ENCODE data around the gene C1QL4. TPM values are rescaled to one million over a fixed set of nuclear protein-coding genes. Genes with fewer than 3 reads are reported as not detected.

The C1QL4 gene
- total and polyA plus RNA-seq, 2 of the 8 experiments (the other 6 are each of a cell fraction or from before 2014, with no cell fraction given), result 0.28 to 0.63 TPM

GRCh38 chr12:49325606-49326005 is 11.4 kb downstream of the C1QL4 start:
- WGBS, 2 experiments (ENCODE audit: extremely low coverage in 1 of 2, insufficient coverage in 1 of 2, insufficient read length in 1 of 2, insufficient replicate concordance in 2 of 2, low coverage in 1 of 2, low lambda C conversion rate in 2 of 2, missing lambda C conversion rate in 1 of 2), result 91% methylated on average over 6 of the region's 6 CpGs; no CpG with 5 or more reads in 1 of the 2 experiments
- H3K23ac ChIP-seq (ENCODE audit: insufficient read length), result no peak overlapping the region
- no peak overlapping the region for H2BK15ac ChIP-seq (ENCODE audit: low read length)
- H3K4me3 ChIP-seq (ENCODE audit: extremely low read depth in 1 of 4, insufficient read depth in 2 of 4, low read depth in 3 of 4, low read length in 4 of 4), result no peak overlapping the region
- H4K5ac ChIP-seq (ENCODE audit: insufficient read length, low read depth, low read length), result no peak overlapping the region
- H4K8ac ChIP-seq (ENCODE audit: extremely low read depth, insufficient read depth, low read length), result no peak overlapping the region
- no peak overlapping the region for H2AK5ac ChIP-seq (ENCODE audit: low read depth, low read length)
- H3K18ac ChIP-seq (ENCODE audit: extremely low read depth, low read length), result no peak overlapping the region
- no peak for DNase-seq (ENCODE audit: low read depth in 1 of 2, low spot score in 2 of 2)
- H3K14ac ChIP-seq (ENCODE audit: insufficient read length), result no peak overlapping the region
- no peaks in the 10 kb centered on the region; the same call in 1 of the 2 replicates for H3K79me1 ChIP-seq (ENCODE audit: low read depth, low read length)
- no peak overlapping the region for H2BK12ac ChIP-seq (ENCODE audit: low read depth, low read length)
- H3K9me3 ChIP-seq (ENCODE audit: insufficient read depth in 2 of 2, low read depth in 1 of 2, low read length in 1 of 2), result no peaks in the 10 kb centered on the region
- H3K27ac ChIP-seq (ENCODE audit: low read depth, low read length), result no peak overlapping the region
- H2BK120ac ChIP-seq (replicated peaks; ENCODE audit: low read depth, low read length), result no peak overlapping the region
- H3K4ac ChIP-seq (replicated peaks; ENCODE audit: insufficient read length, low read depth, low read length), result no peak overlapping the region
- no peak overlapping the region for H2AFZ ChIP-seq (ENCODE audit: low read length)
- no peak overlapping the region for H3K4me2 ChIP-seq (ENCODE audit: insufficient read depth in 1 of 2, low read depth in 2 of 2, low read length in 2 of 2)
- no peak overlapping the region for H2BK20ac ChIP-seq (ENCODE audit: low read length)
- peaks cover 5 to 34% (median 21%) of the 10 kb centered on the region in 4 experiments; a peak in 7 of 8 replicates for H3K36me3 ChIP-seq (ENCODE audit: control insufficient read depth in 2 of 4, insufficient read depth in 4 of 4, low read length in 3 of 4)
- peaks cover 0 to 4% of the 10 kb centered on the region in 2 experiments for H4K20me1 ChIP-seq (replicated peaks in 1 of 2; ENCODE audit: control insufficient read depth in 1 of 2, insufficient read depth in 2 of 2, low read length in 2 of 2)
- H3K9ac ChIP-seq (replicated peaks in 1 of 4; ENCODE audit: extremely low read depth in 1 of 4, low read depth in 3 of 4, low read length in 3 of 4), result no peak overlapping the region
- ChIA-PET CTCF (ENCODE audit: partially characterized antibody) (interaction anchor here (0.6 to 9.2 kb wide), 8 partner anchors 12 to 258 kb away, joined by 3 to 76 read pairs (median 4); partner anchors contain the start of genes DNAJC22 and PRPH), POLR2A (ENCODE audit: partially characterized antibody) (interaction anchor here (0.7 to 0.9 kb wide), 3 partner anchors 27 to 287 kb away, joined by 3 read pairs; no protein-coding TSS in a partner anchor)
- H3K27me3 ChIP-seq (replicated peaks in 1 of 4; ENCODE audit: control insufficient read depth in 3 of 4, extremely low read depth in 1 of 4, insufficient read depth in 3 of 4, low read length in 3 of 4), result no peaks in the 10 kb centered on the region
- no peak overlapping the region for H2BK5ac ChIP-seq (ENCODE audit: low read depth, low read length)
- no peak for FAIRE-seq
- peaks cover 0 to 6% of the 10 kb centered on the region in 2 experiments; a peak in 1 of 4 replicates for H3K79me2 ChIP-seq (ENCODE audit: control insufficient read depth in 1 of 2, insufficient read depth in 2 of 2, low read length in 2 of 2)
- H3K56ac ChIP-seq (replicated peaks; ENCODE audit: insufficient read length, low read depth, low read length), result no peak overlapping the region
- H3K4me1 ChIP-seq (replicated peaks in 1 of 4; ENCODE audit: control insufficient read depth in 3 of 4, insufficient read depth in 4 of 4, low read length in 3 of 4), result peaks cover 4 to 13% (median 6%) of the 10 kb centered on the region in 4 experiments; a peak in 6 of 7 replicates
- peaks cover 7% of the 10 kb centered on the region; the same call in 1 of the 2 replicates for H3K23me2 ChIP-seq (ENCODE audit: low read depth, low read length)
- no peak overlapping the region for H4K91ac ChIP-seq (replicated peaks; ENCODE audit: insufficient read length, low read length)
- no peak for TF ChIP-seq NRF1 (IDR thresholded peaks at IDR 0.05; ENCODE audit: low read depth, low read length)
- TF ChIP-seq HDAC2 (IDR thresholded peaks at IDR 0.05; ENCODE audit: borderline replicate concordance in 1 of 2, low read depth in 2 of 2, low read length in 2 of 2), result no peak

All from H1 (cell line).